GM18868 (cell line): Measurements from ENCODE around the gene MIF4GD.
"Not testable (repeated sequence)": the region's sequence is repeated elsewhere in the genome, so short reads cannot be mapped to it uniquely, and the experiment has no call there.

Source experiments
- ATAC-seq: cut with Tn5 transposase; IDR thresholded peaks from one replicate; pipeline ENCODE4 v1.9.1; 2021; ENCODE audit warnings: mild to moderate bottlenecking, moderate library complexity; ENCODE audit not compliant: unreplicated experiment

The MIF4GD gene

DNA sequence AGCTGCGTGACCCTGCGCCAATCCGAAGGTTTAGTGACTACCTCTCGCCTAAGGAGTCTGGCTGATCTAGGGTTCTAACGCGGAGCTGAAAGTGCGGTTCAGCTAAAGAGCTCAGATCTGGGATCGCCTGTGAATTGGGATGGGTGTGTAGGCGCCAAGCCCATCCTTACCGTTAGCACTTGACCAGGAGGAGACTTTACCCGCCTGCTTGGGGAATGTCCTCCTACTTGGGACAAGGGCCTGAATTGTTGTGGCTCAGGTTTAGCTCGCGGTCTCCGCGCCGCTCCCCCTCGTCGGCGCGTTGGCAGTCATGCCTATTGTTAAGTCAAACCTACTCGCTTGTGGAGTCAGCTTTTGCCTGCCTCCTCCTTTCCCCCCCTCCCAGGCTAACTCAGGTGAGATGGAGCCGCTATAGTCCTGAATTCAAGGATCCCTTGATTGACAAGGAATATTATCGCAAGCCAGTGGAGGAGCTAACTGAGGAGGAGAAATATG lies 8.9 kb downstream of the MIF4GD start:
- ATAC-seq, result no peak

DNA sequence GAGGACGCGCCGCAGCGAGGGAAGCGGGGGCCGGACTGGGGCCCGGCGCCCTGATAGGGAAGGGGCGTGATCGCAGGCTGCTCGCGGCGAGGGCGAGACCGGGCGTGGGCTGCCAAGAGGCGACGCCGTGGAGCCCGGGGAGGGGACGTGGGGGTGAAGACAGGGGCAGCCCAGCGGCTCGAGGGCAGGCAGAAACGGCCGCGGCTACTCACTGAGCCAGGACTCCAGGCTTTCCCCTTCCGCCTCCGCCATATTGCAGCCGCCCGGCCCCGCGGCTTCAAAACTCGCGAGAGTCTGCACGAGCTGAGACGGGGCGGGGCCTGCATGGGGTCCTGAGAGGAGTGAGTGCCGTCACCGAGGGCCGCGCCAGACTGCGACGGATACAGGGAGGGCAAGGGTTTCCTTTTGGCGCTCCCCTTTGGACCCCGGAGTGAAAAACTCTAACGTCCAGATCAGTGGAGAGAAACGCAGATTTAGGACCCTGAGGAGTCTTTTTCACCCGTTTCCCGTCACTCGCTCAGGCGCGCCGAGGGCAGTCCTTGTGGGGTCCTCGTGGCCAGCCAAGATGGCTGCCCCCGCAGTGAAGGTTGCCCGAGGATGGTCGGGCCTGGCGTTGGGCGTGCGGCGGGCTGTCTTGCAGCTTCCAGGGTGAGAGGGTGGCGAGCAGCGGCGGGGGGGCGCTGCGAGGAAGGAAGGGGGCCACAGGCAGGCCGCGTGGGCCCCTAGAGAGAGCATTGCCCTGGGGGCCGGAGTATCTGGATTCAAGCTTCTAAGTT lies 9.5 kb downstream of the MIF4GD start, which contains the start of the genes GGA3 and MRPS7:
GGA3 (minus strand) TSS at position 271 of the 776 bp plus-strand sequence; CDS start at position 252, 19 bp downstream.
MRPS7 (plus strand) TSS at position 544 of the 776 bp plus-strand sequence; CDS start at position 566, 22 bp downstream.
- peak; percentile 93 for ATAC-seq

DNA sequence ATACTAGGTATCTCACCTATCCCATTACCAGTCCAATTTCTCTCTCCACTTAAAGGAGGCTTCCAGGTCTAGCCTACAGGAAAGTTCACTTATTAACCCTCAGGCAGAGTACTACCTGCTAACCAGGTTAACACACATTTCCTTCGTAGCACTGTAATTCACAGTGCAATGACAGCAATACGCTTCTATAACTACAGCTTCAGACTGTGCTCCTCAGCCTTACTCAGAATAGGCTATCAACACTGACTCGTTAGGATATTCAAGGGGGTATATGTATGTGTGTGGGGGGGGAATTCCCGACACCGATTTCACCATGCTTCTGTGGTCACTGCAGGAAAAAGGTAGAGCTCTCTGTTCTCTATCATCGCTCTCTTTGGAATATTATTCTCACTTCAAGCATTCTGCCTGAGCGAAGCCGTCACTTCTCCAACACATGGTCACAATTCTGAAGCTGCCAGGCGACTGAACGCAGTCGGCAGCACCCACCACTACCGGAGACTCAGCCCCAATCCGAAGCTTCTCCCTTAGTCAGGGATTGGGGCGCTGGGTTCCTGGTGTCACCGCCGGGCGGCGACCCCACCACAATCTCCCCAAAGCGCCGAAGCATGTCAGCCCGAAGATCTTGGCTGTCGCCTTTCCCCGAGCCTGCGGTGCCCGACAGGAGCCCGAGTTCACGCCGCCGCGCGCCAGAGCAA lies 10.2 kb downstream of the MIF4GD start:
- ATAC-seq, result peak; percentile 19

DNA sequence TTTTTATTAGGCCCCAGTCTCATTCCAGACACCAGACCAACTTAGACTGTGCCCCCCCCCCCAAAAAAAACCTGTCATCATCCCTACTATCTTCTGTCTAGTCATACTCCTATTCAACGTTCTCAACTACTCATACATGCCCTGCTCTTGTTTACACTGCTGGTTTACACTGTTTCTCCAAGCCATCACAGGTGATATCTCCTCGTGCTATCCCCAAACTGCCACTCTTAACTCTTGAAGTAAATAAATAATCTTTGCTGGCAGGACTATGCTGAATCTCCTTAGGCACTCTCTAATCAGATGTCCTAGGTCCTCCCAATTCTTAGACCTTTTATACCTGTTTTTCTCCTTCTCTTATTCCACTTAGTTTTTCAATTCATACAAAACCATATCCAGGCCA lies 13.8 kb downstream of the MIF4GD start:
- not testable (repeated sequence) for ATAC-seq

- not testable (repeated sequence) for ATAC-seq
Observed at GRCh38 chr17:75255954-75256698, 14.9 kb downstream of the MIF4GD start.

- ATAC-seq, result no peak
Observed at GRCh38 chr17:75252039-75252816, 18.8 kb downstream of the MIF4GD start.

- ATAC-seq, result peak; percentile 85
Observed at GRCh38 chr17:75250009-75250471, 21.0 kb downstream of the MIF4GD start.

GRCh38 chr17:75249564-75249963 lies 21.5 kb downstream of the MIF4GD start:
- ATAC-seq, result no peak

- no peak for ATAC-seq
Observed at GRCh38 chr17:75246404-75246803, 24.6 kb downstream of the MIF4GD start.

GRCh38 chr17:75245011-75245410 lies 26.0 kb downstream of the MIF4GD start:
- ATAC-seq, result no peak

DNA sequence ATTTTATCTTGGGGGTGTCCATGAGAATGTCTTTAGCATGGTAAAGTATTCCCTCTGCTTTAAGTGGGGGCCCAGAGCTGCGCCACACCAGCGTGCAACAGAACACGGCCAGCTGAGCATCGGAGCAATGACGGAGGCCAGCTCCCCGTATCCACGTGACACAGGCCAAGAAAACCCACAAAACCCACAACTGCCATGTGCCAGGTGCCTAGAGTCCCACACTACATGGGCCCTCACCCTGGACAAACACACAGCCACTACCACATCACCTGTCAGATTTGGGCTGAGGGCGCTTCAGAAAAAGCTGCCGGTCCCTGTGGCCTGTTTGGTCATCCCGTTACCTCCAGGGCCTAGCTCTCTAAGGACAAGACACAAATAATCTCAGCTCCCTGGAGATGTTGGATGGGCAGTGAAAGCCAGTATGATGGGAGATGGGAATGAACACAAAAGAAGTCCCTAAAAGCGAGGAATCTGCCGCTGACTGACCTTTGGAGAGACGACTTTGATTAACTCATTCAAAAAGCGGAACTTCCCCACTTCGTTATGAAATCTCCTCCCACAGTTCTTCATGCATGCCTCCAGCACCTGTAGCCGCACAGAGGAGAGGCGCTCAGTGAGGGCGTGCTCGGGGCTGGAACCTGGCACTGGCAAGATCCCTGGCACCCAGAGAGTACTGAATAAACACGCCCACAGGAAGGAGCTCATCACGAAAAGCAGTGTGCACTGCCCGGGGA lies 26.7 kb downstream of the MIF4GD start:
- ATAC-seq, result peak; percentile 49

GRCh38 chr17:75242461-75243042 lies 28.5 kb downstream of the MIF4GD start:
- no peak for ATAC-seq

DNA sequence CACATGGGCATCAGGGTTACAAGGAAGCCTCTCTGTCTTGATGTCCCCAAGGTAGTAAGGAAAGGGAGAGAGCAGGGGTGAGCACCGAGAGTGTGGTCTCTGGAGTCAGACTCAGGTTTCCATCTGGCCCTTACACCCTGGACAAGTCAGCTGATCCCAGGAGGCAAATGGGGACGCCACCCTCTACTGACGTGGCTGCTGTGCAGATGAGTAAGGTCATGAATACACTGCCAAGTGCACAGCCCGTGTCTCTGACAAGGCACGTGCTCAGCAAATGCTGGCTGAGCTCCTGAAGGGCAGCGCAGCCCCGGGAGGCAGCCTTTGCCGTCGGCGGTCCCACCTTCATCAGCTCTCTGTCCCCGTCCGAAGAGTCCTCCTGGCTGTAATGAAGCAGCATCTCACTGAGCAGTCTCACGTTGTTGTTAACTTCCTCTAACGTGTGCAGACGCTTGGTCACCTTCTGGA lies 29.0 kb downstream of the MIF4GD start:
- no peak for ATAC-seq

GRCh38 chr17:75241502-75241901 lies 29.5 kb downstream of the MIF4GD start:
- ATAC-seq, result no peak

DNA sequence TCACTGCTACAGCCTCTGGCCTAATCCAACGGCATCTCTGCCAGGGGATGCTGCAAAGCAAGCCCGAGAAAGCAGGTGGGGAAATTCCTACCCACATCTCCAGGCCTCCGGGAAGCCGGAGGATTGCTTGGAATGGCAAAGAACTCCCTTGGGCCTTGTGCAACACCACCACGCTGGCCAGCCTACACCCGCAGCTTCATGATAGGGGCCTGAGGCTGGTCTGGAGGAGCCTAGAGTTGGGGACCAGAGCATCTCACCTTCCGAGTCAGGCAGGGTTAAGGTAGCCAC lies 29.9 kb downstream of the MIF4GD start:
- no peak for ATAC-seq

DNA sequence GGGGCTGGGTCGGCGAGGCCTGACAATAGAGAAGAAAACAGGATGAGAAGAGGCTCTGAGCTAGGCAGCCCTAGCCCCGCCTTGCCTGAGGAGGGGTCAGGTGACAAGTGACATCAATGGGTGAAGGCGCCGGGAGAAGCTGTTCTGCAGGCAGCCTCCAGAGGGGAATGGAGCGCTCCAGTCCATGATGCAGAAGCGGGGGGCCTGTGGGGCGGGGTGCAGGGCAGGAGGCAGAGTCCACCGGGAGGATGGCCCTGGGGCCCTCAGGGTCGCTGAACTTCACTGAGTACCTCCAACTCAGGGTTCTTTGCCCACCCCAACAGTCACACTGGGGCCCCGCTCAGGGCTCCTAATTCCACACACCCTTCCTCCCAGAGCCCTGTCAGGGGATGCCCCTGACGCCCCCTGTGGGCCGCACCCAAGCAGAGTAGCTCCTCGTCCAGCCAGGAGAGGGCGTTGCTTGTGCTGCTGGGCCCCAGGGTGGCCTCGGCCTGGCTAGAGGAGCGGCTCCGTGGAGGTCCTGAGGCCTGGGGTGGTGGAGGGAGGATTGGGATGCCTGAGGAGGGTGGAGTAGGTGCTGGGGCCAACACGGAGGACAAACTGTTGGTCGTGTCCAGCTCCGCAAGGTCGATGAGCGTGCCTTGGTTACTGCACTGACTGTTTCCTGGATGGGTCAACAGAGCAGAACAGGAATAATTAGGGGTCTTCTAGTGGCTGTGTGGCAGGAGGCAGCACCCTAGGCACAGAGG lies 30.5 kb downstream of the MIF4GD start:
- ATAC-seq, result no peak

DNA sequence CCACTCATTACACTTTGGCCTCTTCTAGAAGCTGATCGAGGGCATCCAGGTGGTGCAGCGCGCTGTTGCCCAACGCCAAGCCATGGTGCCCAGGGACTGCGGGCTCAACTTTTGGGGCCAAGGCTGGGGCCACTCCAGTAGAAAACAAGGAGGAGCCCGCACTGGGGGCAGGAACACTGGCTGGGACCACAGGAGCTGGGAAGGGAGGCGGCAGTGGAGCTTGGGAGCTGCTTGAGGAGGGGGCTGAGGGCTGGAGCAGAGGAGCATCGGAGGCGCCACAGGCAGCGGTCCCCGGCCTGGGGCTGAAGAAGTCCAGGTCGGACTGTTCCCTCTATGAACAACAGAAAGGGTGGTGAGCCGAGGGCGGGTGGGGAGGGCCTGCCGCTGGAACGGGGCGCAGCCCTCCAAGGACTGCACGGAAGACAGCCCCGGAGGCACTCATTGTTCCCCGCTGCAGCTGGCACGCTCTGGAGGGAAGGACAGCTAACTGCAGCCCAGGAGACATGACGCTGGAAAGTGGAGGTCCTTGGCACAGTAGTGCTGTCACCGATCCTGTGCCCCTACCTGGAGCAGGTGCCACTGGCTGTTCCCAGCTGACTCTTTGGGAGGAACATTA lies 31.1 kb downstream of the MIF4GD start:
- ATAC-seq, result no peak

- no peak for ATAC-seq
Observed at GRCh38 chr17:75239214-75239613, 31.8 kb downstream of the MIF4GD start.
